WTC11 (cell line): ENCODE data around the gene SH2D5.

ENCODE experiments used
- CBFB ChIP-seq: sonication (generic); formaldehyde crosslinking; IDR thresholded peaks from 2 replicates; pipeline ENCODE4 v1.8.1; 2022; ENCODE audit warnings: mild to moderate bottlenecking, low read depth, missing genetic modification reagents
- FOXP1 ChIP-seq: sonication (generic); formaldehyde crosslinking; IDR thresholded peaks from 2 replicates; pipeline ENCODE4 v1.8.0; 2022; ENCODE audit warnings: missing genetic modification reagents, mild to moderate bottlenecking, moderate library complexity, borderline replicate concordance
- TEAD4 ChIP-seq: sonication (generic); formaldehyde crosslinking; IDR thresholded peaks from 2 replicates; pipeline ENCODE4 v1.8.0; 2022; ENCODE audit warnings: mild to moderate bottlenecking, missing genetic modification reagents
- ZNF138 ChIP-seq: sonication (generic); formaldehyde crosslinking; conservative IDR thresholded peaks from 2 replicates; pipeline ENCODE4 v1.8.1; 2022; ENCODE audit warnings: mild to moderate bottlenecking, moderate library complexity, missing genetic modification reagents
- TF ChIP-seq, protein P1 (sequence below): fragments of 200-600 bp; IDR thresholded peaks from 2 replicates; pipeline ENCODE4 v1.8.0; 2022; ENCODE audit warnings: antibody characterized with exemption

DNA sequence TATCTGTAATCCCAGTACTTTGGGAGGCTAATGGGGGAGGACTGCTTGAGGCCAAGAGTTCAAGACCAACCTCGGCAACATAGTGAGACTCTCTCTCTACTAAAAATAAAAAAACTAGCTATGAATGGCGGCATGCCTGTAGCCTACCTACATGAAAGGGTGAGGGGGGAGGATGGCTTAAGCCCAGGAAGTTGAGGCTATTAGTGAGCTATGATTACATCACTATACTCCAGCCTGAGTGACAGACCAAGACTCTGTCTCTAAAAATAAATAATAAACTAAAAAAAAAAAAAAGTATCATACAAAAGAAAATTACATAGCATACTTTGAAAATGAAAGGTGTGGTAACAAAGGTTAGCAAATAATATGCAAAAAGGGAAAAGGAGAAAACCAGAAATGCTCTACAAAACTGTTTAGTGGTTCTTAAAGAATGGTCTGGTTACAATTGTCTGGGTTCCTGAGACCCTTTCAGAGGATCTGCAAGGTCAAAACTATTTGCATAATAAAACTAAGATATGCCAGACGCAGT, 19.0 kb upstream of the SH2D5 start:
- TF ChIP-seq, protein P1, sequence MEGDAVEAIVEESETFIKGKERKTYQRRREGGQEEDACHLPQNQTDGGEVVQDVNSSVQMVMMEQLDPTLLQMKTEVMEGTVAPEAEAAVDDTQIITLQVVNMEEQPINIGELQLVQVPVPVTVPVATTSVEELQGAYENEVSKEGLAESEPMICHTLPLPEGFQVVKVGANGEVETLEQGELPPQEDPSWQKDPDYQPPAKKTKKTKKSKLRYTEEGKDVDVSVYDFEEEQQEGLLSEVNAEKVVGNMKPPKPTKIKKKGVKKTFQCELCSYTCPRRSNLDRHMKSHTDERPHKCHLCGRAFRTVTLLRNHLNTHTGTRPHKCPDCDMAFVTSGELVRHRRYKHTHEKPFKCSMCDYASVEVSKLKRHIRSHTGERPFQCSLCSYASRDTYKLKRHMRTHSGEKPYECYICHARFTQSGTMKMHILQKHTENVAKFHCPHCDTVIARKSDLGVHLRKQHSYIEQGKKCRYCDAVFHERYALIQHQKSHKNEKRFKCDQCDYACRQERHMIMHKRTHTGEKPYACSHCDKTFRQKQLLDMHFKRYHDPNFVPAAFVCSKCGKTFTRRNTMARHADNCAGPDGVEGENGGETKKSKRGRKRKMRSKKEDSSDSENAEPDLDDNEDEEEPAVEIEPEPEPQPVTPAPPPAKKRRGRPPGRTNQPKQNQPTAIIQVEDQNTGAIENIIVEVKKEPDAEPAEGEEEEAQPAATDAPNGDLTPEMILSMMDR = no peak
- no peak for TF ChIP-seq ZNF138 (CRISPR knock-in tag)
- TF ChIP-seq CBFB (CRISPR knock-in tag) = no peak
- TF ChIP-seq FOXP1 (CRISPR knock-in tag) = no peak
- no peak for TF ChIP-seq TEAD4
